Hepatocyte (in vitro differentiated cells): Measurements from ENCODE around the gene MTMR12. TPM values are rescaled to one million over a fixed set of nuclear protein-coding genes. Genes with fewer than 3 reads are reported as not detected.

Source experiments
- DNase-seq: peaks from one replicate; pipeline ENCODE4 v3.0.0-alpha.2; 2016; ENCODE audit warnings: low spot score
- H2AFZ ChIP-seq: fragments of 200-600 bp; sonication (generic); 2 replicates; pipeline ENCODE4 v1.6.0; 2016; ENCODE audit warnings: antibody characterized with exemption, mild to moderate bottlenecking
- H3K27ac ChIP-seq: fragments of 200-600 bp; sonication (generic); 2 replicates; pipeline ENCODE4 v1.5.1; 2016; ENCODE audit warnings: mild to moderate bottlenecking
- H3K27me3 ChIP-seq: fragments of 200-600 bp; sonication (generic); 2 replicates; pipeline ENCODE4 v1.6.1; 2016
- H3K36me3 ChIP-seq: fragments of 200-600 bp; sonication (generic); replicated peaks from 2 replicates; pipeline ENCODE4 v1.5.1; 2016; ENCODE audit warnings: low read depth; ENCODE audit not compliant: insufficient read depth
- H3K4me1 ChIP-seq: fragments of 200-600 bp; sonication (generic); 2 replicates; pipeline ENCODE4 v1.5.1; 2016; ENCODE audit warnings: mild to moderate bottlenecking, moderate library complexity; ENCODE audit not compliant: insufficient read depth
- H3K4me2 ChIP-seq: fragments of 200-600 bp; sonication (generic); 2 replicates; pipeline ENCODE4 v1.6.0; 2016
- H3K4me3 ChIP-seq: fragments of 200-600 bp; sonication (generic); 2 replicates; pipeline ENCODE4 v1.5.1; 2016; ENCODE audit warnings: mild to moderate bottlenecking
- H3K79me2 ChIP-seq: fragments of 200-600 bp; sonication (generic); 2 replicates; pipeline ENCODE4 v1.6.0; 2017; ENCODE audit warnings: mild to moderate bottlenecking
- H3K9me2 ChIP-seq: fragments of 200-600 bp; sonication (generic); replicated peaks from 2 replicates; pipeline ENCODE4 v1.6.0; 2017; ENCODE audit warnings: mild to moderate bottlenecking; ENCODE audit not compliant: insufficient read depth
- H3K9me3 ChIP-seq: fragments of 200-600 bp; sonication (generic); 2 replicates; pipeline ENCODE4 v1.5.1; 2016; ENCODE audit warnings: low read depth, mild to moderate bottlenecking
- H4K20me1 ChIP-seq: fragments of 200-600 bp; sonication (generic); 2 replicates; pipeline ENCODE4 v1.6.0; 2016; ENCODE audit warnings: mild to moderate bottlenecking; ENCODE audit not compliant: insufficient read depth, poor library complexity, severe bottlenecking
- CTCF ChIP-seq: fragments of 200-600 bp; sonication (generic); IDR thresholded peaks from 2 replicates; pipeline ENCODE4 v1.5.1; 2016; ENCODE audit warnings: antibody characterized with exemption, mild to moderate bottlenecking; ENCODE audit not compliant: poor library complexity
- EZH2 ChIP-seq: fragments of 200-600 bp; sonication (generic); IDR thresholded peaks from 2 replicates; pipeline ENCODE4 v1.6.1; 2016; ENCODE audit warnings: antibody characterized with exemption, mild to moderate bottlenecking, borderline replicate concordance
- EZH2phosphoT487 ChIP-seq: fragments of 200-600 bp; sonication (generic); IDR thresholded peaks from one replicate; pipeline ENCODE4 v1.6.1; 2018; ENCODE audit warnings: antibody characterized with exemption, mild to moderate bottlenecking, low read depth, moderate library complexity; ENCODE audit not compliant: unreplicated experiment, severe bottlenecking
- WGBS: methylation state at CpG from one replicate; pipeline ENCODE4 v1.1.6; 2016; ENCODE audit warnings: low lambda C conversion rate; ENCODE audit errors: missing lambda C conversion rate; 5-methylcytosine and 5-hydroxymethylcytosine counted together
- polyA plus RNA-seq: library from polyadenylated mRNA; unstranded; fragments of >200 nt; fragmentation: Nextera tagmentation; extraction: Ambion mirVana; gene quantifications from 2 replicates; pipeline ENCODE4 v1.2.1, GENCODE V29; 2016
- total RNA-seq: library from RNA; depleted of rRNA; stranded (reverse); fragments of >200 nt; gene quantifications from 2 replicates; pipeline ENCODE4 v1.2.3, GENCODE V29; 2014

MTMR12 gene
- total and polyA plus RNA-seq, 2 experiments from 2014 or later, result 11.0 to 19.7 TPM

- no peak for TF ChIP-seq CTCF
- no peak for TF ChIP-seq EZH2
- no peak for TF ChIP-seq EZH2phosphoT487
- Histone ChIP-seq H4K20me1 (no peaks in the 10 kb centered on the region), H3K4me3 (no peak overlapping the region), H3K27ac (no peak overlapping the region), H3K9me2 (no peaks in the 10 kb centered on the region), H3K4me1 (no peaks in the 10 kb centered on the region), H3K4me2 (no peak overlapping the region), H3K9me3 (no peaks in the 10 kb centered on the region), H3K36me3 (no peaks in the 10 kb centered on the region), H3K27me3 (no peaks in the 10 kb centered on the region), H3K79me2 (no peaks in the 10 kb centered on the region), H2AFZ (no peak overlapping the region)
- WGBS, result 98% methylated on average over 2 of the region's 2 CpGs
- DNase-seq, result no peak
These were observed 34.1 kb upstream of the MTMR12 start for GRCh38 chr5:32346869-32347268.

- H3K9me2 ChIP-seq, result no peaks in the 10 kb centered on the region
- H3K4me2 ChIP-seq, result no peak overlapping the region
- no peaks in the 10 kb centered on the region for H3K79me2 ChIP-seq
- H3K27ac ChIP-seq, result no peak overlapping the region
- H4K20me1 ChIP-seq, result no peaks in the 10 kb centered on the region
- no peaks in the 10 kb centered on the region for H3K36me3 ChIP-seq
- no peak overlapping the region for H3K4me3 ChIP-seq
- no peaks in the 10 kb centered on the region for H3K4me1 ChIP-seq
- TF ChIP-seq CTCF (no peak), EZH2 (no peak), EZH2phosphoT487 (no peak)
- 92% methylated on average over 2 of the region's 2 CpGs for WGBS
- H3K27me3 ChIP-seq, result no peaks in the 10 kb centered on the region
- H2AFZ ChIP-seq, result no peak overlapping the region
- H3K9me3 ChIP-seq, result peaks cover 7% of the 10 kb centered on the region
- no peak for DNase-seq
These were observed 30.4 kb upstream of the MTMR12 start for GRCh38 chr5:32343058-32343672.

- H3K9me3 ChIP-seq, result peaks cover 7% of the 10 kb centered on the region
- H3K4me3 ChIP-seq, result no peak overlapping the region
- H2AFZ ChIP-seq, result no peak overlapping the region
- H3K27me3 ChIP-seq, result no peaks in the 10 kb centered on the region
- no peak overlapping the region for H3K4me2 ChIP-seq
- DNase-seq, result no peak
- no peak overlapping the region for H3K27ac ChIP-seq
- H3K4me1 ChIP-seq, result no peaks in the 10 kb centered on the region
- H4K20me1 ChIP-seq, result no peaks in the 10 kb centered on the region
- H3K79me2 ChIP-seq, result no peaks in the 10 kb centered on the region
- TF ChIP-seq EZH2 (no peak), EZH2phosphoT487 (no peak), CTCF (no peak)
- H3K9me2 ChIP-seq, result no peaks in the 10 kb centered on the region
- 64% methylated on average over 4 of the region's 4 CpGs for WGBS
- H3K36me3 ChIP-seq, result no peaks in the 10 kb centered on the region
These were observed 29.9 kb upstream of the MTMR12 start for GRCh38 chr5:32342656-32343055.

GRCh38 chr5:32339878-32340277, 27.1 kb upstream of the MTMR12 start:
- no peaks in the 10 kb centered on the region for H3K4me1 ChIP-seq
- H3K4me2 ChIP-seq, result no peak overlapping the region
- no peaks in the 10 kb centered on the region for H3K9me2 ChIP-seq
- no peaks in the 10 kb centered on the region for H3K79me2 ChIP-seq
- DNase-seq, result no peak
- TF ChIP-seq EZH2phosphoT487 (no peak), EZH2 (no peak), CTCF (no peak)
- H3K9me3 ChIP-seq, result peaks cover 7% of the 10 kb centered on the region
- no peak overlapping the region for H2AFZ ChIP-seq
- no peaks in the 10 kb centered on the region for H4K20me1 ChIP-seq
- H3K27ac ChIP-seq, result no peak overlapping the region
- H3K36me3 ChIP-seq, result no peaks in the 10 kb centered on the region
- 59% methylated on average over 4 of the region's 4 CpGs for WGBS
- H3K4me3 ChIP-seq, result no peak overlapping the region
- no peaks in the 10 kb centered on the region for H3K27me3 ChIP-seq
